ENCODE data around the gene GSTP1. TPM values are rescaled to one million over a fixed set of nuclear protein-coding genes. Genes with fewer than 3 reads are reported as not detected.
A peak's percentile ranks its signal among the peaks of the same experiment; 100 is the strongest.

The GSTP1 gene
- total and polyA plus RNA-seq, 12 donors: 249 to 642 (median 332) TPM

- DNase-seq: peak in 1 of 2 donors; percentile 24
These were observed 45.2 kb downstream of the GSTP1 start for GRCh38 chr11:67628710-67629385.

GRCh38 chr11:67629386-67630227 is 46.0 kb downstream of the GSTP1 start, which contains the start of gene NUDT8:
Gene NUDT8 (minus strand): TSS chr11:67629937. CDS start chr11:67629911, 26 bp downstream.
- intact Hi-C loops (cut with DNase I): loop anchor here in 4 of 10 donors (2.0 to 10.0 kb wide), 4 partner anchors 23 to 175 kb away; partner anchors contain the start of gene NDUFV1 (in 1 of the 4)
- peak; percentile 82 to 94 (median 91) for TF ChIP-seq CTCF (IDR thresholded peaks at IDR 0.05)
- Histone ChIP-seq H3K4me1 (peaks cover 0 to 30% (median 19%) of the 10 kb centered on the region in 9 donors), H3K36me3 (no peaks in the 10 kb centered on the region), H3K9me3 (no peaks in the 10 kb centered on the region), H3K27me3 (no peaks in the 10 kb centered on the region), H3K27ac (peak within 1 kb of the TSS; percentile 79 to 98 (median 92)), H3K4me3 (peak within 1 kb of the TSS; percentile 47 to 80 (median 64))
- ATAC-seq (peak; percentile 32 to 77 (median 63)), DNase-seq (peak; percentile 71 to 88)
- WGBS, 2 donors: 0 to 1% methylated on average over 86 to 102 of the region's 102 CpGs

More at GRCh38 chr11:67628710-67629385, 45.2 kb downstream of the GSTP1 start:
- Histone ChIP-seq H3K27me3 (no peaks in the 10 kb centered on the region), H3K4me3 (peak overlapping the region; percentile 47 to 80 (median 63)), H3K4me1 (peaks cover 0 to 30% (median 19%) of the 10 kb centered on the region in 9 donors), H3K9me3 (no peaks in the 10 kb centered on the region), H3K27ac (peak overlapping the region; percentile 79 to 98 (median 90)), H3K36me3 (no peaks in the 10 kb centered on the region)
- no peak for ATAC-seq
- no peak for TF ChIP-seq CTCF (IDR thresholded peaks at IDR 0.05)
- intact Hi-C loops (cut with DNase I): loop anchor here in 1 of 10 donors (2.0 kb wide), 1 partner anchor 30 kb away; no protein-coding TSS in a partner anchor
- 48 to 50% methylated on average over 25 of the region's 25 CpGs for WGBS, 2 donors

GRCh38 chr11:67630228-67630942 is 46.8 kb downstream of the GSTP1 start:
- 1% methylated on average over 56 to 70 of the region's 70 CpGs for WGBS, 2 donors
- no peaks in the 10 kb centered on the region for H3K9me3 ChIP-seq
- peak; percentile 21 to 85 (median 77) for TF ChIP-seq CTCF (IDR thresholded peaks at IDR 0.05)
- H3K4me3 ChIP-seq: peak overlapping the region; percentile 16 to 80 (median 64)
- peak; percentile 87 to 95 (median 92) for ATAC-seq
- H3K27ac ChIP-seq: peak overlapping the region; percentile 16 to 98 (median 92)
- intact Hi-C loops (cut with DNase I): loop anchor here in 4 of 10 donors (2.0 to 10.0 kb wide), 3 partner anchors 24 to 174 kb away; partner anchors contain the start of gene NDUFV1 (in 1 of the 4)
- DNase-seq: peak; percentile 98 to 99
- H3K36me3 ChIP-seq: no peaks in the 10 kb centered on the region
- peaks cover 0 to 30% (median 19%) of the 10 kb centered on the region in 9 donors for H3K4me1 ChIP-seq
- H3K27me3 ChIP-seq: no peaks in the 10 kb centered on the region

Measured in heart right ventricle (tissue), 16 donors.